Pancreas (tissue), 10 donors: Measurements from ENCODE around the gene TBC1D8. TPM values are rescaled to one million over a fixed set of nuclear protein-coding genes. Genes with fewer than 3 reads are reported as not detected.
A peak's percentile ranks its signal among the peaks of the same experiment; 100 is the strongest.

ENCODE experiments used
- ATAC-seq, 4 donors: fragments of 200-7000 bp; cut with Tn5 transposase; one replicate each; pipeline versions ENCODE4 v1.8.0 to v1.9.1; 2020; ENCODE audit warnings: mild to moderate bottlenecking in 4 of 4, moderate library complexity in 4 of 4
- DNase-seq, 6 donors: peaks; one replicate each; pipeline ENCODE4 v3.0.0-alpha.2; 2020
- FAIRE-seq: peaks from 2 replicates; lab custom pipeline; 2012; peaks lifted over from hg19 to GRCh38; lab: Jason Lieb, UNC
- H3K27ac ChIP-seq, 4 donors: fragments of 200-600 bp; sonication (generic); 1 replicate in 3 of 4; 2 replicates in 1 of 4; pipeline versions ENCODE4 v1.5.0 to v1.8.0; 2020
- H3K27me3 ChIP-seq, 4 donors: fragments of 200-600 bp; one replicate each; pipeline ENCODE4 v1.8.0; 2021
- H3K36me3 ChIP-seq, 3 donors: fragments of 200-600 bp; sonication (generic) in 1 of 3; one replicate each; pipeline versions ENCODE4 v1.5.0 to v1.8.0; 2020 to 2021
- H3K4me1 ChIP-seq, 3 donors: fragments of 200-600 bp; one replicate each; pipeline ENCODE4 v1.8.0; 2021
- H3K4me3 ChIP-seq, 4 donors: fragments of 200-600 bp; sonication (generic) in 2 of 4; one replicate each; pipeline versions ENCODE4 v1.5.0 to v1.8.0; 2020 to 2021
- H3K9me3 ChIP-seq, 4 donors: fragments of 200-600 bp; one replicate each; pipeline ENCODE4 v1.8.0; 2021
- WGBS, 2 donors: extraction: QIAGEN DNeasy Blood & Tissue Kit; methylation state at CpG; one replicate each; pipeline ENCODE4 v1.1.7; 2013; 5-methylcytosine and 5-hydroxymethylcytosine counted together
- intact Hi-C, 3 donors: fragments of 100-400 bp; cut with DNase I; formaldehyde crosslinking; loops; one replicate each; pipeline versions ENCODE4 v1.11.1 to v1.14.2; 2022
- polyA plus RNA-seq, 2 donors: library from polyadenylated mRNA; stranded (reverse); fragments of 200-250 nt; gene quantifications; one replicate each; pipeline ENCODE4 v1.2.3, GENCODE V29; 2013
- total RNA-seq, 6 donors: library from RNA; stranded (reverse); fragmentation: NEBNext Ultra II Directional in 4 of 6; extraction: Animal tissue kit (Norgen Biotek cat#: 25700) in 4 of 6; gene quantifications; one replicate each; pipeline versions ENCODE4 v1.2.1 to v1.2.4, GENCODE V29; 2021 to 2023
- TF ChIP-seq, protein P1 (sequence below), 4 donors: fragments of 200-600 bp; sonication (generic) in 3 of 4; IDR thresholded peaks; one replicate each; pipeline versions ENCODE4 v1.5.0 to v1.8.0; 2021; ENCODE audit warnings: antibody characterized with exemption in 4 of 4
- donor health status: healthy with polysubstance abuse.
- donor health status: DM: no; HTN: no; CAD: no; lungs with moderate emphysema.
- donor health status: DM: no; HTN: no; CAD: no.
- donor health status: control.
- donor health status: control.
- donor health status: Bipolar disorder and iron deficiency.
- donor health status: DM: yes; HTN: yes; CAD: no.
- donor health status: DM: no; HTN: no; CAD: no.
- donor health status: DM: no; HTN: no; CAD: no.
- donor health status: DM: yes; HTN: yes; CAD: no.

TBC1D8 gene
- total and polyA plus RNA-seq, 8 donors, result 21.3 to 46.2 (median 35.0) TPM

- TF ChIP-seq, protein P1, sequence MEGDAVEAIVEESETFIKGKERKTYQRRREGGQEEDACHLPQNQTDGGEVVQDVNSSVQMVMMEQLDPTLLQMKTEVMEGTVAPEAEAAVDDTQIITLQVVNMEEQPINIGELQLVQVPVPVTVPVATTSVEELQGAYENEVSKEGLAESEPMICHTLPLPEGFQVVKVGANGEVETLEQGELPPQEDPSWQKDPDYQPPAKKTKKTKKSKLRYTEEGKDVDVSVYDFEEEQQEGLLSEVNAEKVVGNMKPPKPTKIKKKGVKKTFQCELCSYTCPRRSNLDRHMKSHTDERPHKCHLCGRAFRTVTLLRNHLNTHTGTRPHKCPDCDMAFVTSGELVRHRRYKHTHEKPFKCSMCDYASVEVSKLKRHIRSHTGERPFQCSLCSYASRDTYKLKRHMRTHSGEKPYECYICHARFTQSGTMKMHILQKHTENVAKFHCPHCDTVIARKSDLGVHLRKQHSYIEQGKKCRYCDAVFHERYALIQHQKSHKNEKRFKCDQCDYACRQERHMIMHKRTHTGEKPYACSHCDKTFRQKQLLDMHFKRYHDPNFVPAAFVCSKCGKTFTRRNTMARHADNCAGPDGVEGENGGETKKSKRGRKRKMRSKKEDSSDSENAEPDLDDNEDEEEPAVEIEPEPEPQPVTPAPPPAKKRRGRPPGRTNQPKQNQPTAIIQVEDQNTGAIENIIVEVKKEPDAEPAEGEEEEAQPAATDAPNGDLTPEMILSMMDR (IDR thresholded peaks at IDR 0.05), result no peak
- Histone ChIP-seq H3K27ac (peak overlapping the region; percentile 49 to 89 (median 75)), H3K36me3 (peaks cover 17 to 39% (median 18%) of the 10 kb centered on the region in 3 donors), H3K4me3 (peak overlapping the region; percentile 78 to 93 (median 82)), H3K4me1 (peaks cover 8 to 31% (median 9%) of the 10 kb centered on the region in 3 donors), H3K27me3 (no peaks in the 10 kb centered on the region), H3K9me3 (no peaks in the 10 kb centered on the region)
- FAIRE-seq, result no peak
- ATAC-seq, result peak; percentile 1 to 15 (median 8)
- no peak for DNase-seq
- 0 to 1% methylated on average over 26 of the region's 26 CpGs for WGBS, 2 donors
- intact Hi-C loops, result no loop called here
These were observed 148.5 kb downstream of the TBC1D8 start for GRCh38 chr2:101002562-101003277.

DNA sequence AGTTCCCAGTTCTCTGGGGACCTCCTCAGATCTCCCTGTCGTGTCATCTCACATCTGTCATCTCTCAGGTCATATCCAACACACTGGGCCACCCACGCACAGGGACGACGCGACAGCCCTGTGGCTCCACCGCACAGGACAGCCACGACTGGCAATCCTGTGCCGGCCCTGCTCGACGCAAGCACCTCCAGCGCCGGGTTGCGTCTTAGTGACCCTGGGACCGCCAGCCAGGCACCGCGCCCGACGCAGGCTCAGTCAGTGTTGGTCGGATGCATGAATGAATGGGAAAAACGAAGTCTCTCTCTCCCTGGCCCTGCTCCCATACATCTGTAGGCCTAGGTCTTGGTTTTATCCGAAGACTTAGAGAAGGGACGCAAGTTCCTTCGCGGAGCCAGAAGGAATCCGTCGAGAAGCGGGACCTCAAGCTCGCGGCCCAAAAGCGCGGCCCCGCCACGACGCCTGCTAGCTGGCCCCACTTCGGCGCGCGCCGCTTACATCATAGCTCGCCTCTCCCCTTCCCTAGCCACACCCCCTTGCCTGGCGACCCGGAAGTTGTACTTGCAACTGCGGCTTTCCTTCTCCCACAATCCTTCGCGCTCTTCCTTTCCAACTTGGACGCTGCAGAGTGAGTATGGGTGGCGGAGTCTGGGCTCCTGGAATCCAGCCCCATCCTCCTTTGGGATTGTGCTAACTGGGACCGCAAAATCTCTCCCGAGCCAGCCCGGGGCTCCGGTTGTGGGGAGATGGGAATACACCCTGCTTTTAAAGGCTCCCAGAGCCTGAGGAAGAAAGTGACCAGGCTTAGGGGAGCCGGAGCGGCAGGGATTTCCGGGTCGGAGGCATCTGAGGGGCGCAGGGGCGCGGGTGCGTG, 149.3 kb downstream of the TBC1D8 start, which contains the start of gene RPL31:
Gene RPL31, plus strand, starts transcription at position 599 of the 871 bp plus-strand sequence. CDS start 413 bp downstream, outside the sequence.
- TF ChIP-seq, protein P1 (IDR thresholded peaks at IDR 0.05), result no peak
- no peak for FAIRE-seq
- 4 to 7% methylated on average over 57 to 59 of the region's 59 CpGs for WGBS, 2 donors
- intact Hi-C loops, result no loop called here
- ATAC-seq, result peak; percentile 93 to 98 (median 96)
- Histone ChIP-seq H3K9me3 (no peaks in the 10 kb centered on the region), H3K27me3 (no peaks in the 10 kb centered on the region), H3K4me1 (peaks cover 8 to 31% (median 9%) of the 10 kb centered on the region in 3 donors), H3K36me3 (peaks cover 14 to 32% (median 17%) of the 10 kb centered on the region in 3 donors), H3K4me3 (peak within 1 kb of the TSS; percentile 78 to 93 (median 82)), H3K27ac (peak within 1 kb of the TSS; percentile 49 to 89 (median 75))
- DNase-seq, result peak; percentile 94 to 98 (median 96)

GRCh38 chr2:100999995-101000394, 151.2 kb downstream of the TBC1D8 start:
- no peak for FAIRE-seq
- 71 to 90% methylated on average over 2 of the region's 2 CpGs for WGBS, 2 donors
- intact Hi-C loops, result no loop called here
- Histone ChIP-seq H3K9me3 (no peaks in the 10 kb centered on the region), H3K4me1 (peaks cover 8 to 14% (median 9%) of the 10 kb centered on the region in 3 donors), H3K27ac (no peak overlapping the region), H3K4me3 (no peak overlapping the region), H3K36me3 (peaks cover 3 to 25% (median 5%) of the 10 kb centered on the region in 3 donors), H3K27me3 (no peaks in the 10 kb centered on the region)
- TF ChIP-seq, protein P1 (IDR thresholded peaks at IDR 0.05), result no peak
- DNase-seq, result no peak
- no peak for ATAC-seq

DNA sequence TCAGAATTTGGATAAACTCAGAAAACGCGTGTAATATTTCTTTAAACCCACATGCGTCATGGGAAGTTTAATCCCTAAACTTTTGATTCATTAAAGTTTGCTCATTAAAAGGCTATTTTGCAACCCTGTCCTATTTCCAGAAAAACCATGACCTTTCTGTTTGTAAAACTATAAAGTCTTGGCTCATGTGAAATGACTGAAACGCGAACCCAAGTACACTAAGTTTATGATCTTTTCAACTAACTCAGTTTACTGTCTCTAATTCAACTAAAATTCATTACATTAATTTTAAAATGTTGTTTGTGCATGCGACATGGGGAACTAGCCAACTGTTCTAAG, 153.0 kb downstream of the TBC1D8 start:
- Histone ChIP-seq H3K4me3 (no peak overlapping the region), H3K9me3 (no peaks in the 10 kb centered on the region), H3K36me3 (peaks cover 0 to 30% (median 0%) of the 10 kb centered on the region in 3 donors), H3K27ac (no peak overlapping the region), H3K4me1 (no peaks in the 10 kb centered on the region), H3K27me3 (no peaks in the 10 kb centered on the region)
- no peak for DNase-seq
- no peak for FAIRE-seq
- TF ChIP-seq, protein P1 (IDR thresholded peaks at IDR 0.05), result no peak
- no peak for ATAC-seq
- intact Hi-C loops, result no loop called here
- 61 to 75% methylated on average over 6 of the region's 6 CpGs for WGBS, 2 donors
